ENCODE measurements around the gene ALDH3B1. TPM values are rescaled to one million over a fixed set of nuclear protein-coding genes. Genes with fewer than 3 reads are reported as not detected.
"Not testable (repeated sequence)": the region's sequence is repeated elsewhere in the genome, so short reads cannot be mapped to it uniquely, and the experiment has no call there.

The ALDH3B1 gene
- total RNA-seq, 1 donor: 19.6 TPM

DNA sequence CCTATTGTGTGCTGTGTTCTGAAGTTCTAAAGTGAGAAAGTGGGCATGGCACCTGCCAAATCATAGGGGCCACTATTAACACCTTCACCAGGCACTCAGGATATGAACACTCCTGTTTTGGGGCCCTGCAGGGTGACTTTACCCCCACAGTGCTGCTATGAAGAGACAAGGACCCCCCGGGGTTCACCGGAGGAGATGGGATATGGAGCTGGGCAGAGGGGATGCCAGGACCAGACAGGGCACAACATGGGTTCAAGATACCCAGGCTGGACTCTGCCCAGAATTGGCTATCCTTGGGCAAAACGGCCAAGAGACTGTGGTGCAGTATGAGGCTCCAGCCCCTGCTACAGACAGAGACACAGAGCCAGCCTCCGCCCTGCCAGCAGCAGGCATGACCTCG is 15.7 kb upstream of the ALDH3B1 start:
- not testable (repeated sequence) for H3K4me3 ChIP-seq (ENCODE audit: low read length); H3K9me3 ChIP-seq (ENCODE audit: low read depth, low read length); H3K27me3 ChIP-seq (ENCODE audit: insufficient read depth, low read length)
- peaks cover 39% of the 10 kb centered on the region for H3K4me1 ChIP-seq (ENCODE audit: insufficient read depth, low read length)

DNA sequence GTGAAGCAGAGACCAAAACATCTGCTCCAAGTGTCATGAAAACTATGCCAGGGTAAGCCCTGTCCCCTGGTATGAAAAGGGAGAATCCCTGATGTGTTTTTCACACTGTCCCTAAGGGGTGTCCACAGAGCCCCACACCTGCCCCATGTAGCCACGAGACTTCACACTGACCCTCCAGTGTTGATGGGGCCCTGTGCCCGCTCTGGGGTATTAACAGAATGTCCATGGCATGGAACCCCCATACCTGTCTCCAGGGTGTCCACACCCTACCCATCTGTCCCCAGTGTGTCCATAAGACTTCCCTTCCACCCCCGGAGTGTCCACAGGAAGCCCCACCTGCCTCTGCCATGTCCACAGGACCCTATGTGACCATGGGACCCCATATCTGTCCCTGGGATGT is 15.0 kb upstream of the ALDH3B1 start:
- H3K4me1 ChIP-seq (ENCODE audit: insufficient read depth, low read length): peaks cover 43% of the 10 kb centered on the region

DNA sequence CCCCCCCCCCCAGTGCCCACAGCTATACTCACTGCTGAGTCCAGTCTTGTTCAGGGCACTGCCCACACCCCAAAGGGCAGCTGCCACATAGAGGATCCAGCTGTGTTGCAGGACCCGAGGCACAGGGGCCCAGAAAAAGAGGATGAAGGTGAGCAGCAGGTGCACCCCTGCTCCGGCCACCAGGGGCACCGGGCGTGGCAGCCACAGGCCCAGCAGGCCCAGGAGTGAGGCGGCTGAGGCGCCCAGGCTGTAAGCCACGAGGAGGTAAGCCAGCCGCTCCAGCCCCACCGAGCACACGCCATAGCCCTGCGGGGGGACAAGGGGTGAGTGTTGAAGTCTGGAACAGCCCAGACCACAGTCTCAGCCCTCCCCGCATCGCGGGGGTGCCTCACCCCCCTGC is 14.5 kb upstream of the ALDH3B1 start:
- H3K27me3 ChIP-seq (ENCODE audit: insufficient read depth, low read length); H3K9me3 ChIP-seq (ENCODE audit: low read depth, low read length); H3K4me3 ChIP-seq (ENCODE audit: low read length): not testable (repeated sequence)
- H3K4me1 ChIP-seq (ENCODE audit: insufficient read depth, low read length): peaks cover 47% of the 10 kb centered on the region

More for the DNA sequence above, 15.0 kb upstream of the ALDH3B1 start:
- not testable (repeated sequence) for H3K27me3 ChIP-seq (ENCODE audit: insufficient read depth, low read length); H3K4me3 ChIP-seq (ENCODE audit: low read length); H3K9me3 ChIP-seq (ENCODE audit: low read depth, low read length)

DNA sequence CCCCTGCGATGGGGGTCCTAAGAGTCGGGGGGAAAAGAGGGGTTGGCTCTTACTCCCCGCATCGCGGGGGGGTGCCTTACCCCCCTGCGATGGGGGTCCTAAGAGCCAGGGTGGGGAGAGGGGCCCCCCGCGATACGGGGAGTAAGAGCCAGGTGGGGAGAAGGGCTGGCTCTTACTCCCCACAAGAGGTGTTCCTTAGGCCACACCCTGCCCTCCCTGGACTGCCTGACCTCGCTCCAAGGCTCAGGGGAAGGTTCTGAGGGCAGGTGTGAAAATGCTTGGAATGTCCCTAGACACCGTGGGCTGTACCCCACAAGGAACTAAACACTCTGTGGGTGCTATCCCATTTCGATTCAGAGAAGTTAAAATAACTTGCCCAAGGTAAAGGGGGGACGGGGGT is 14.1 kb upstream of the ALDH3B1 start:
- peaks cover 49% of the 10 kb centered on the region for H3K4me1 ChIP-seq (ENCODE audit: insufficient read depth, low read length)

DNA sequence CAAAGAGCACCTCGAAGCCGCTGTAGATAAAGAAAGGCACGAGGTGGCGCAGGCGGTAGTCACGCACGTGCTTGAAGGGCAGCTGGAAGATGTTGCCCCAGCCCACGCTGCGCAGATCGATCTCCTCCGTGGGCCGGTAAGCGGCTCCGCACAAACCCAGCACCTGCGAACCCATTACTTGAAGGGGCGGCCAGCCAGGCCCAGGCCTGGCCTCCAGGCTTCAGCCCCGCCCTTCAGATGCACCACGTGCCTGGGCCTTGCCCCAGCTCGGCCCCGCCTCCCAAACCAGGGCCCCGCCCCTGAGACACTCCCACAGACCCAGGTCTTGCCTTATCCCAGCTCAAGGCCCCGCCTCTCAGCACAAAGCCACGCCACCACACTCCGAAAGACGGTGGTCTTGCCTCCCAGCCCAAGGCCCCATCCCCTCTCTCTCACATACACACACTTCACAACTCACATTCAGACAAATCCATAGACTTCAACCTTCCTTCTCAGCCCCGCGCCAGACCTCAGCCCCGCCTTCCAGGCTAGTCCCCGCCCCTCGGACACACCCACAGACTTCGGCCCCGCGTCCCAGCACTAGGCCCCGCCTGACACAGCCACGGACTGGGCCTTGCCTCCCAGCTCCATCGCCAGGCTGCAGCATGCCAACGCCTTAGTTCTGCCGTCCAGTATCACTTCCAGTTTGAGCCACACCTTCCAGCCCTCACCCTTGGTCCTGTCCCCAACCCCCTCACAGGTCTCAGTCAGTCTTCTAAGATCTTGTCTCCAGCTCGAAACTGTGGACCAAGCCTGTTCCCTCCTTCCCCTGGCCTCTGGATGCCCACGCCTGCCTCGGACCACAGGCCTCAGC is 13.3 kb upstream of the ALDH3B1 start:
- H3K27me3 ChIP-seq (ENCODE audit: insufficient read depth, low read length): no peaks in the 10 kb centered on the region
- H3K4me1 ChIP-seq (ENCODE audit: insufficient read depth, low read length): peaks cover 57% of the 10 kb centered on the region
- H3K9me3 ChIP-seq (ENCODE audit: low read depth, low read length): no peaks in the 10 kb centered on the region
- no peak overlapping the region for H3K4me3 ChIP-seq (ENCODE audit: low read length)

More for the DNA sequence above, 14.1 kb upstream of the ALDH3B1 start:
- H3K9me3 ChIP-seq (ENCODE audit: low read depth, low read length): no peaks in the 10 kb centered on the region
- no peak overlapping the region for H3K4me3 ChIP-seq (ENCODE audit: low read length)
- no peaks in the 10 kb centered on the region for H3K27me3 ChIP-seq (ENCODE audit: insufficient read depth, low read length)

DNA sequence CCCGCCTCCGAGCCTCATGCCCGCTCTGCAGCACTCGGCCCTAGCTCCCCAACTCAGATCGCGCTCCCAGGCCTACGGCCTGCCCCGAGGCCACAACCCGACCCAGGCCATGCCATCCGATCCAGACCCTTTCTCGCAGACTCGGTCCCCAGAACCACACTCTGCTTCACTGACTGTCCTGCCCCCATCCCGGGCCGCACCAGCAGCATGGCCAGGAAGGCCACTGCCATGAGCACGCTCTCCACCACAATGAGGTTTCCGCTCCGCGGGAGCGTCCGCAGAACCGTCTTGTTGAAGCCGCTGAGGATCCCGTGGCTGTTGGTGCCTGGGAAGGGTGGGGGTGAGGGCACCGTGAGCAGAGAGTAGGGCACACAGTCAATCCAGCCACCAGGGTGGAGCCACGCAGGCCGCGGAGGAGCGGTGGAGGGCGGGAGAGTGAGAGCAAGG is 12.6 kb upstream of the ALDH3B1 start:
- no peaks in the 10 kb centered on the region for H3K27me3 ChIP-seq (ENCODE audit: insufficient read depth, low read length)
- H3K9me3 ChIP-seq (ENCODE audit: low read depth, low read length): no peaks in the 10 kb centered on the region
- H3K4me3 ChIP-seq (ENCODE audit: low read length): no peak overlapping the region
- peaks cover 63% of the 10 kb centered on the region for H3K4me1 ChIP-seq (ENCODE audit: insufficient read depth, low read length)

DNA sequence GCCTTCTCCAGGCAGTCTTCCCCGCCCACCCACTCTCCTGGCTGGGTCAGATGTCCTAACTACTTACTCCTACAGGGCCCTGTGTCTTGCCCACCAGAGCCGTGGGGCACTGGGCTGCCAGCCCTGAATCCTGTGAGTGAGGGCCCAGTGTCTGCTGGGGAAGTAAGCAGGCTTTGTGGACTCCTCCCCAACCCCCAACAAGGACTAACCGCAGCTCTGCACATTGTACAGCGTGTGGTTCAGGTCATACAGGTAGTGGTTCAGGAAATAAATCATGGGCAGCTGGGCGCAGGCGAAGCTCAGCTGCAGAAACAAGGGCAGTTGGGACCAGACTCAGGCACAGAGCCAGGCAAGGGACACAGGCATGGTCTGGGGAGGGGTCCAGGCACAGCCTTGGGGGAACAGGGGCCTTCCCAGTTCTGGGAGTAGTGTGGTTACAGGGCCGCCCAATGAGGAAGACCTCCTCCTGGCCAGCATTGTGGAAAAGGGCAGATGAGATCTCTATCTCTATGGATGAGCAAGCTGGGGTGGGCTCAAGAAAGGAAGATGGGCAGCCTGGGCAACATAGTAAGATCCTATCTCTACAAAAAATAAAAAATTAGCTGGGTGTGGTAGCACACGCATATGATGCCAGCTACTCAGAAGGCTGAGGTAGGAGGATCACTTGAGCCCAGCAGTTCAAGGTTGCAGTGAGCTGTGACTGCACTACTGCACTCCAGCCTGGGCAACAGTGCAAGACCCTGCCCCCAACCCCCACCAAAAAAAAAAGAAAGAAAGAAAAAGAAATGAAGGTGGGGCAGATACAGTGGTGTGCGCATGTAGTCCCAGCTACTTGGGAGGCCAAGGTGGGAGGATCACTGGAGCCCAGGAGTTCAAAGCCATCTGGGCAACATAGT is 11.7 kb upstream of the ALDH3B1 start:
- no peaks in the 10 kb centered on the region for H3K27me3 ChIP-seq (ENCODE audit: insufficient read depth, low read length)
- H3K4me3 ChIP-seq (ENCODE audit: low read length): no peak overlapping the region
- peaks cover 68% of the 10 kb centered on the region for H3K4me1 ChIP-seq (ENCODE audit: insufficient read depth, low read length)
- no peaks in the 10 kb centered on the region for H3K9me3 ChIP-seq (ENCODE audit: low read depth, low read length)

DNA sequence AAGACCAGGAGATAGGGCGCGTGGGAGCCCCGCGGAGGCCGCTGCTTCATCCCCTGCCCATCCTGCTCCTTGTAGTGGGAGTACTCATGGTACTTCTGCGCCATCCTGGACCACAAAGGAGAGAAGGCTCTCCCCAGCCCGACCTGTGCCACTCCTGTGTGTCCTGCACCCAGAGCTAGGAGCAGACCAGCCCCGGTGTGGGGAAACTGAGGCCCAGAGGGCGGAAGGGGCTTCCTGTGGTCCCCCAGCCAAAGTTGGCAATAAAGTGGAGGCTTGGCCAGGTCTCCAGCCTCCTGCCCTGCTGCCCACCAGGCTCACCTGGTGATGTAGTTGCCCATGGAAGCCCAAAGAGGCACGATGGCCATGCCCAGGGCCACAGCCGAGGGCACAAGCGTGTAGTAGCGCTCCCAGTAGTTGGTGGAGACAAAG is 10.9 kb upstream of the ALDH3B1 start:
- Histone ChIP-seq H3K9me3 (ENCODE audit: low read depth, low read length) (no peaks in the 10 kb centered on the region), H3K4me3 (ENCODE audit: low read length) (no peak overlapping the region), H3K4me1 (ENCODE audit: insufficient read depth, low read length) (peaks cover 67% of the 10 kb centered on the region), H3K27me3 (ENCODE audit: insufficient read depth, low read length) (no peaks in the 10 kb centered on the region)

DNA sequence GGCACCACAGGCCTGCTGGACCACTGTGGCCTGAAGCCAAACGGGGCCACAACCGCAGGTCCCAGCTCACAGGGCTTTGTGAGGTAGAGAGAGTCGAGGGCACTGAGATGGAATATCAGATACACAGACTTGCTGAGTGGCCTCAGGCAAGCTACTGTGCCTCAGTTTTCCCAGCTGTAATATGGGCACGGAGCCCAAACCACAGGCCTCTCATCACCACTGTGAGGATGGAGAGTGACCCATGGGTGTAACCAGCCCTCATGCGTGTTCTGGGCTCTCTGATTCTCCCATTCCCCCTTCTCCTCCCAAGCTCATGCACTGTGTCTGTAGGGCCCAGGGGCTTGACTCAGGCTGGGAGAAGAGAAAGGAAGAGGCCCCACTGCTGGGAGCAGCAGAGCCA is 10.4 kb upstream of the ALDH3B1 start:
- Histone ChIP-seq H3K4me1 (ENCODE audit: insufficient read depth, low read length) (peaks cover 68% of the 10 kb centered on the region), H3K27me3 (ENCODE audit: insufficient read depth, low read length) (no peaks in the 10 kb centered on the region), H3K9me3 (ENCODE audit: low read depth, low read length) (no peaks in the 10 kb centered on the region), H3K4me3 (ENCODE audit: low read length) (no peak overlapping the region)

DNA sequence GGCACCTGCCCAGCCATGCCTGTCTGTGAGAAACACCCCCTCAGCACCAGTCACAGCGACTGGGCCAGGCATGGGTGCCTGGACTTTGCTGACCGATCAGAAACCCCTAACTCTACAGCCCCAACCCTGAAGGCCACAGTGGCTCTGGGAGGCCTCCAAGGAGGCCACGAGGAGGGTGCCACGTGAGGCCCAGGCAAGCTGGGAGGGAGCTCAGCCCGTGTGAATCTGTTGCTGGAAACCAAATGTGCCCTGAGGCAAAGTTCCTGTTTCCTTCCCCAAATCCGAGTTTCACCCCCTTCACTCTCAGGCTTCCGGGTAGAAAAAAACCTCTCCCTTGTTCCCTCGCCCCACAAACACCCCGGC is 7.6 kb upstream of the ALDH3B1 start:
- H3K27me3 ChIP-seq (ENCODE audit: insufficient read depth, low read length): no peaks in the 10 kb centered on the region
- H3K4me1 ChIP-seq (ENCODE audit: insufficient read depth, low read length): peaks cover 72% of the 10 kb centered on the region
- H3K4me3 ChIP-seq (ENCODE audit: low read length): peak overlapping the region; percentile 52
- H3K9me3 ChIP-seq (ENCODE audit: low read depth, low read length): no peaks in the 10 kb centered on the region

DNA sequence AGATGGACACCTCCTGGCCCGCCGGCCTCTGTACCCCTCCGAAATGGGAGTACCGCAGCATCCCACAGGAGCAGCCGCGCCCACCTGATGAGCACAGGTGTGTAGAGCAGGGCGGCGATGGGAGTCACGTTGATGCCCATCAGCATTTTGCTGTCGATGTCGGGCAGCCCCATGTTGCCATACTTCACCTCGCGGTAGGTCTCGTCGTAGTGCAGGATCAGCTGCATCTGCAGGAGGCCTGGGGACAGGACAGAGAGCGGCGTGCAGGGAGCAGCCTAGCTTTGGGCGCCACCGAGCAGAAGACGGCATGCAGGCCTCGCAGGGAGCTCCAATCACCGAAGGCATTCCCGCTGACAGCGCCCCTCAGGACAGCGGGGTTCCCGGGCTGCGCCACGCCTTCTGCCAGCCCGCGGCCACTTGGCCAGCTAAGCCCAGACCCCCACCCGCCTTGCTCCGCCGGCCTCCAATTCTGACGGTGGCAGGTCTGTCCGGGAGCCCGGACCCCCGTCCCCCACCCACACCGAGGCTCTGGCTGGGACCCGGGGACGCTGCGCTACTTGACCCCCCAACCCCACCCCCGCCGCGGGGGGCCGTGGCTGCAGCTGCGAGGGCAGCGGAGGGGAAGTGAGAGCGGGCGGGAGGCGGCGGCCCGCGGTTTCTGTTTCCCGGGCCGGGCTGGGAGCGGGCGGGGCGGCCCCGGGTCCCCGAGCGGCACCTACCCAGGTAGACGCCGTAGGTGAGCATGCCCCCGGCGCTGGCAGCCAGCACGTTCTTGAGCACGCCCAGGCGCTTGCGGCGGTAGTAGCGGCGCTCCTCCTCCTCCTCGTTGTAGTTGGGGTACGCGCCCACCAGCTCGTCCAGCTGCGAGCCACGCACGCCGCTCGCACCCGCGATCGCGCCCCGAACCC is 6.9 kb upstream of the ALDH3B1 start:
- Histone ChIP-seq H3K4me1 (ENCODE audit: insufficient read depth, low read length) (peaks cover 69% of the 10 kb centered on the region), H3K4me3 (ENCODE audit: low read length) (peak overlapping the region; percentile 52), H3K27me3 (ENCODE audit: insufficient read depth, low read length) (no peaks in the 10 kb centered on the region), H3K9me3 (ENCODE audit: low read depth, low read length) (no peaks in the 10 kb centered on the region)

DNA sequence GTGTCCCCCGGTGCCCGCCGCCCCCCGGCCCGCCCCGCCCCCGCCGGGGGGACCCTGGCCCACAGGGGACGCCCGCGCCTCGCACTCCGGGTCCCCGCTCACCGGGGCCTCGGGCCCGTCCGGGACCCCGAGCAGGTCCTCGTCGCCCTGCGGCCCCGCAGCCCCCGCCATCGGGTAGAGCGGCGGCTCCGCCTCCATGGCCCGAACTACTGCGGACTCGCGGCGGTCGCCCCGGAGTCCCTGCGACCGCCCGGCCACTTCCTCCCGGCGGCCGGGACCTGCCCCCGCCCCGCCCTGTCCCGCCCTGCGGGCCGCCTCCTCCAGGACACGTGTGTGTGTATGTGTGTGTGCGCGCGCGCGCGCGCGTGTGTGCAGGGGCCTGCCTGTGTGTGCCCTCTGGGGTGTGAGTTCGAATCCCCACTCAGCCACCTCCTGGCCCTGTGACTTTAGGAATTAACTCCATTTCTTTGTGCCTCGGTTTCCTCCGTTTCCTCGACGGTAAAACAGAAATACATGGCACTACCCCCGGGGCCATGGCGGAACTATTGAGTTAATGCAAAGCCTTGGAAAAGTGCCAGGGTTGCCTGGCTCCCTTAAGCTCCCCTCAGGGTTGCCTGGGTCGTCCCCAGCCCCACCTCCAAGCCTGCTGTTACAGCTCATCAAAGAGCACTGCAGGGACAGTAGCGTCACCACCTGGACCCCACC is 6.1 kb upstream of the ALDH3B1 start, which contains the start of gene UNC93B1:
Gene UNC93B1 (minus strand): TSS at position 252 of the 705 bp plus-strand sequence. CDS start 54 bp downstream, at position 198.
- H3K27me3 ChIP-seq (ENCODE audit: insufficient read depth, low read length): no peaks in the 10 kb centered on the region
- no peaks in the 10 kb centered on the region for H3K9me3 ChIP-seq (ENCODE audit: low read depth, low read length)
- peak within 1 kb of the TSS; percentile 52 for H3K4me3 ChIP-seq (ENCODE audit: low read length)

DNA sequence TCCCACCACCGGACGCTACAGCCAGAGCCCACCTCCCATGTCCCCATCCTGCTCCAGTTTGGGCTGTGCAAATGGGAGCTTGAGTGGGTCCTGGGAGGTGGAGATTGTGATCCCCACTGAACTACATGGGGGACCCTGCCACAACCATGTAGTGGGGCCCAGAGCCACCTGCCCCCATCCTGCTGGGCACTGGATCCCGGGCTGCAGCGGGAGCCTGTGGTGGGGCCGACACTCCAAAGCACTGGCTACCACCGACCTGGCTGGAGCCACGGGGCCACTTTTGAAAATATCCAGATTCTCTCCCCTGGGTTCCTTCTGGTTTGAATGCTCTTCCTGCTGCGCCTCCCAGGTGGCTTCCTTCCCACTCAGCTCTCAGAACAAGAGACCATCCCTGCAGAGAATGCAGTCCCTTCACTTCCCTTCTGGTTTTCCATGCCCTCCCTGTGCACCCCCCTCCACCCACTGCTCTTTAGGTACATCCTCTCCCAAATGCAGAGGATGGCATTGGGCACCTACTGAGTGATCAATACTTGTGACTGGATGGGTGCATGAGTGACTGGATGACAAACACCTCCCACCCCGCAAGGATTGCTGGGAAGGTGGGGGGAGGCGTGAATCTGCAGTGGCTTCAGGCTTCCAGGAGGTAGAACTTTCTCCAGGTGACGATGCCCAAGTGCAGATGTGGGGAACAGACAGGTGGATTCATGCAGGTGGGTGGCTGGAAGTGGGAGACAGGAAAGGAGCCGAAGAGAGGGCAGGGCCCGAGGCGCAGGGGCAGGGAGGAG is 5.4 kb upstream of the ALDH3B1 start:
- Histone ChIP-seq H3K4me3 (ENCODE audit: low read length) (peak overlapping the region; percentile 52), H3K9me3 (ENCODE audit: low read depth, low read length) (no peaks in the 10 kb centered on the region), H3K27me3 (ENCODE audit: insufficient read depth, low read length) (no peaks in the 10 kb centered on the region), H3K4me1 (ENCODE audit: insufficient read depth, low read length) (peaks cover 69% of the 10 kb centered on the region)

More for the DNA sequence above, 6.1 kb upstream of the ALDH3B1 start, which contains the start of gene UNC93B1:
- peaks cover 69% of the 10 kb centered on the region for H3K4me1 ChIP-seq (ENCODE audit: insufficient read depth, low read length)
